ENCODE data around the gene DISC1. TPM values are rescaled to one million over a fixed set of nuclear protein-coding genes. Genes with fewer than 3 reads are reported as not detected.

DISC1 gene
- polyA plus RNA-seq, 1 donor from 2014 or later = 0.84 TPM

GRCh38 chr1:232038706-232039677 is 412.4 kb downstream of the DISC1 start:
- Histone ChIP-seq H3K9me3 (ENCODE audit: low read length) (no peaks in the 10 kb centered on the region), H2AFZ (ENCODE audit: low read depth, low read length) (no peak overlapping the region), H4K20me1 (ENCODE audit: insufficient read depth) (no peaks in the 10 kb centered on the region), H3K79me2 (replicated peaks; ENCODE audit: insufficient read depth, low read length) (no peaks in the 10 kb centered on the region), H3K9ac (ENCODE audit: low read length) (no peak overlapping the region), H3K9me2 (ENCODE audit: insufficient read depth, low read length) (no peaks in the 10 kb centered on the region), H3F3A (ENCODE audit: insufficient read depth, low read length, poor library complexity, severe bottlenecking) (no peaks in the 10 kb centered on the region), H3K27me3 (ENCODE audit: insufficient read depth, low read depth, low read length) (no peaks in the 10 kb centered on the region), H3K4me3 (ENCODE audit: low read length) (no peak overlapping the region), H3K36me3 (ENCODE audit: insufficient read depth, low read length) (no peaks in the 10 kb centered on the region), H3K27ac (ENCODE audit: low read length) (no peak overlapping the region), H3K4me2 (ENCODE audit: low read length) (no peak overlapping the region)
- TF ChIP-seq SMC3 (conservative IDR thresholded peaks at IDR 0.05; ENCODE audit: poor library complexity) (no peak), TAF1 (IDR thresholded peaks at IDR 0.05; ENCODE audit: low read depth) (no peak)

DNA sequence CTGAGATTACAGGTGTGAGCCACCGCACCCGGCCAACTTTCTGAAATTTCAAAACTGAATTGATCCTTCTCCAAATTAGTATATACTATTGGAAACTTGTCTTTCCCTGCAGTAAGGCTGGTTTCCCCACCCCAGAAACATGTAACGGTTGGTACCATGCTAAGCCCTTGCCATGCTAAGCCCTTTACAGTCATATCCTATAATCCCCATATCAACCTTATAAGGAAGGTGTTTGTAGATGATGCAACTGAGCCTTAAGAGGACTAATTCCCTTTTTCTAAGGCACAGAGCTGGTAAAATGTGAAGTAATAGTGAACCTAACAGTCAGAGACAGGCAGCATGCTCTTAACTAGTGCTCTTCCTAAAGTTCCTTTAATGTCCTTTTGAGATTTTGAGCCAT is 413.7 kb downstream of the DISC1 start:
- TF ChIP-seq CTCF (IDR thresholded peaks at IDR 0.05; ENCODE audit: poor library complexity, severe bottlenecking) = no peak
- TF ChIP-seq POLR2AphosphoS5 (IDR thresholded peaks at IDR 0.05) = no peak
- TF ChIP-seq EZH2 (IDR thresholded peaks at IDR 0.05; ENCODE audit: borderline replicate concordance, insufficient read depth, low read length, poor library complexity, severe bottlenecking) = no peak
- no peak for TF ChIP-seq SMC3 (conservative IDR thresholded peaks at IDR 0.05; ENCODE audit: poor library complexity)
- no peak for TF ChIP-seq MXI1 (conservative IDR thresholded peaks at IDR 0.05; ENCODE audit: poor library complexity, severe bottlenecking)
- TF ChIP-seq RAD21 (conservative IDR thresholded peaks at IDR 0.05) = no peak
- H3K9me2 ChIP-seq (ENCODE audit: insufficient read depth, low read length) = no peaks in the 10 kb centered on the region
- H3K36me3 ChIP-seq (ENCODE audit: insufficient read depth, low read length) = no peaks in the 10 kb centered on the region
- no peak overlapping the region for H2AFZ ChIP-seq (ENCODE audit: low read depth, low read length)
- no peak overlapping the region for H3K4me2 ChIP-seq (ENCODE audit: low read length)
- no peaks in the 10 kb centered on the region for H3K9me3 ChIP-seq (ENCODE audit: low read length)
- no peaks in the 10 kb centered on the region for H4K20me1 ChIP-seq (ENCODE audit: insufficient read depth)
- no peak overlapping the region for H3K27ac ChIP-seq (ENCODE audit: low read length)
- no peaks in the 10 kb centered on the region for H3K27me3 ChIP-seq (ENCODE audit: insufficient read depth, low read depth, low read length)
- H3K9ac ChIP-seq (ENCODE audit: low read length) = no peak overlapping the region
- H3K79me2 ChIP-seq (replicated peaks; ENCODE audit: insufficient read depth, low read length) = no peaks in the 10 kb centered on the region
- no peaks in the 10 kb centered on the region for H3F3A ChIP-seq (ENCODE audit: insufficient read depth, low read length, poor library complexity, severe bottlenecking)
- H3K4me3 ChIP-seq (ENCODE audit: low read length) = no peak overlapping the region

DNA sequence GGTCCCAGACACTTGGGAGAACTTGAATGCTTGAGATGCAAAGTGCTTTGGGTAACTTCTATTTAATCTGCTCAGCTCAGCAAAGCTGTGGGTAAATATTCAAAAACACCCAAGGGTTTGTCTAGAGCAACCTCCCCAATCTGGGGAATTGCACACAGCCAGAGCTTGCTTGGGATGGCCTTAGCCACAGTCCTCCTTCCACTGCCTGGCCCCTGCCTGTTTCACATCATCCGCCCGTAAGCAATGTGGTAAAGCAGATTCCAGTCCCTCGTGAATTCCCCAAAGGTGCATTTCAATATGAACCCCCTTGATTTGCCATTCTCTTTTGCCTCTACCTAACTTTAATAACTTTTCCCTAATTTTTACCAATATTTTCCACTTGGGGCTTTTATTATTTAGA is 418.1 kb downstream of the DISC1 start:
- Histone ChIP-seq H4K20me1 (ENCODE audit: insufficient read depth) (no peaks in the 10 kb centered on the region), H3K27ac (ENCODE audit: low read length) (no peak overlapping the region), H3K36me3 (ENCODE audit: insufficient read depth, low read length) (no peaks in the 10 kb centered on the region), H3K4me3 (ENCODE audit: low read length) (no peak overlapping the region), H3K79me2 (replicated peaks; ENCODE audit: insufficient read depth, low read length) (no peaks in the 10 kb centered on the region), H3F3A (ENCODE audit: insufficient read depth, low read length, poor library complexity, severe bottlenecking) (no peaks in the 10 kb centered on the region), H3K9me2 (ENCODE audit: insufficient read depth, low read length) (no peaks in the 10 kb centered on the region), H3K9ac (ENCODE audit: low read length) (no peak overlapping the region), H3K27me3 (ENCODE audit: insufficient read depth, low read depth, low read length) (no peaks in the 10 kb centered on the region), H2AFZ (ENCODE audit: low read depth, low read length) (no peak overlapping the region), H3K4me2 (ENCODE audit: low read length) (no peak overlapping the region), H3K9me3 (ENCODE audit: low read length) (no peaks in the 10 kb centered on the region)
- TF ChIP-seq EP300 (conservative IDR thresholded peaks at IDR 0.05; ENCODE audit: poor library complexity, severe bottlenecking) (no peak), RAD21 (conservative IDR thresholded peaks at IDR 0.05) (no peak), SMC3 (conservative IDR thresholded peaks at IDR 0.05; ENCODE audit: poor library complexity) (no peak), EZH2 (IDR thresholded peaks at IDR 0.05; ENCODE audit: borderline replicate concordance, insufficient read depth, low read length, poor library complexity, severe bottlenecking) (no peak), MXI1 (conservative IDR thresholded peaks at IDR 0.05; ENCODE audit: poor library complexity, severe bottlenecking) (no peak), TAF1 (IDR thresholded peaks at IDR 0.05; ENCODE audit: low read depth) (no peak), POLR2AphosphoS5 (IDR thresholded peaks at IDR 0.05) (no peak), CTCF (IDR thresholded peaks at IDR 0.05; ENCODE audit: poor library complexity, severe bottlenecking) (no peak)
- TF ChIP-seq, protein P1, sequence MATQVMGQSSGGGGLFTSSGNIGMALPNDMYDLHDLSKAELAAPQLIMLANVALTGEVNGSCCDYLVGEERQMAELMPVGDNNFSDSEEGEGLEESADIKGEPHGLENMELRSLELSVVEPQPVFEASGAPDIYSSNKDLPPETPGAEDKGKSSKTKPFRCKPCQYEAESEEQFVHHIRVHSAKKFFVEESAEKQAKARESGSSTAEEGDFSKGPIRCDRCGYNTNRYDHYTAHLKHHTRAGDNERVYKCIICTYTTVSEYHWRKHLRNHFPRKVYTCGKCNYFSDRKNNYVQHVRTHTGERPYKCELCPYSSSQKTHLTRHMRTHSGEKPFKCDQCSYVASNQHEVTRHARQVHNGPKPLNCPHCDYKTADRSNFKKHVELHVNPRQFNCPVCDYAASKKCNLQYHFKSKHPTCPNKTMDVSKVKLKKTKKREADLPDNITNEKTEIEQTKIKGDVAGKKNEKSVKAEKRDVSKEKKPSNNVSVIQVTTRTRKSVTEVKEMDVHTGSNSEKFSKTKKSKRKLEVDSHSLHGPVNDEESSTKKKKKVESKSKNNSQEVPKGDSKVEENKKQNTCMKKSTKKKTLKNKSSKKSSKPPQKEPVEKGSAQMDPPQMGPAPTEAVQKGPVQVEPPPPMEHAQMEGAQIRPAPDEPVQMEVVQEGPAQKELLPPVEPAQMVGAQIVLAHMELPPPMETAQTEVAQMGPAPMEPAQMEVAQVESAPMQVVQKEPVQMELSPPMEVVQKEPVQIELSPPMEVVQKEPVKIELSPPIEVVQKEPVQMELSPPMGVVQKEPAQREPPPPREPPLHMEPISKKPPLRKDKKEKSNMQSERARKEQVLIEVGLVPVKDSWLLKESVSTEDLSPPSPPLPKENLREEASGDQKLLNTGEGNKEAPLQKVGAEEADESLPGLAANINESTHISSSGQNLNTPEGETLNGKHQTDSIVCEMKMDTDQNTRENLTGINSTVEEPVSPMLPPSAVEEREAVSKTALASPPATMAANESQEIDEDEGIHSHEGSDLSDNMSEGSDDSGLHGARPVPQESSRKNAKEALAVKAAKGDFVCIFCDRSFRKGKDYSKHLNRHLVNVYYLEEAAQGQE (IDR thresholded peaks at IDR 0.05; ENCODE audit: borderline replicate concordance) = no peak

Measured in neural cell (in vitro differentiated cells).